GM18517 (cell line): Measurements from ENCODE around the gene ST7.
"Not testable (repeated sequence)": the region's sequence is repeated elsewhere in the genome, so short reads cannot be mapped to it uniquely, and the experiment has no call there.

Source experiments
- ATAC-seq: cut with Tn5 transposase; IDR thresholded peaks from one replicate; pipeline ENCODE4 v1.9.1; 2021; ENCODE audit warnings: mild to moderate bottlenecking, moderate library complexity; ENCODE audit not compliant: unreplicated experiment

ST7 gene

GRCh38 chr7:117119192-117119924 lies 166.1 kb downstream of the ST7 start:
- peak; percentile 54 for ATAC-seq

- ATAC-seq = not testable (repeated sequence)
Measured at GRCh38 chr7:117120321-117120720, 167.0 kb downstream of the ST7 start.

- ATAC-seq = not testable (repeated sequence)
Measured at GRCh38 chr7:117122036-117122435, 168.7 kb downstream of the ST7 start.

GRCh38 chr7:117122536-117122935 lies 169.2 kb downstream of the ST7 start:
- no peak for ATAC-seq

- no peak for ATAC-seq
Measured at GRCh38 chr7:117123311-117123926, 170.1 kb downstream of the ST7 start.

GRCh38 chr7:117124591-117125220 lies 171.4 kb downstream of the ST7 start:
- peak; percentile 76 for ATAC-seq

GRCh38 chr7:117126676-117127075 lies 173.4 kb downstream of the ST7 start:
- ATAC-seq = no peak

GRCh38 chr7:117127585-117128168 lies 174.4 kb downstream of the ST7 start:
- peak; percentile 57 for ATAC-seq

- no peak for ATAC-seq
Measured at GRCh38 chr7:117129521-117129955, 176.2 kb downstream of the ST7 start.

- no peak for ATAC-seq
Measured at GRCh38 chr7:117130262-117130661, 177.0 kb downstream of the ST7 start.

- ATAC-seq = no peak
Measured at GRCh38 chr7:117132321-117133120, 179.2 kb downstream of the ST7 start.

GRCh38 chr7:117133125-117133524 lies 179.8 kb downstream of the ST7 start:
- no peak for ATAC-seq

GRCh38 chr7:117134411-117134810 lies 181.1 kb downstream of the ST7 start:
- ATAC-seq = no peak

- ATAC-seq = no peak
Measured at GRCh38 chr7:117134889-117135552, 181.7 kb downstream of the ST7 start.

GRCh38 chr7:117135553-117135891 lies 182.2 kb downstream of the ST7 start:
- no peak for ATAC-seq

- no peak for ATAC-seq
Measured at GRCh38 chr7:117137868-117138267, 184.6 kb downstream of the ST7 start.

- ATAC-seq = no peak
Measured at GRCh38 chr7:117138495-117138894, 185.2 kb downstream of the ST7 start.

- no peak for ATAC-seq
Measured at GRCh38 chr7:117138981-117139380, 185.7 kb downstream of the ST7 start.

GRCh38 chr7:117139397-117139984 lies 186.2 kb downstream of the ST7 start:
- no peak for ATAC-seq

GRCh38 chr7:117140921-117141320 lies 187.6 kb downstream of the ST7 start:
- ATAC-seq = no peak
